ENCODE data around the gene ILRUN.
A peak's percentile ranks its signal among the peaks of the same experiment; 100 is the strongest.
"Not testable (repeated sequence)": the region's sequence is repeated elsewhere in the genome, so short reads cannot be mapped to it uniquely, and the experiment has no call there.

Gene ILRUN

DNA sequence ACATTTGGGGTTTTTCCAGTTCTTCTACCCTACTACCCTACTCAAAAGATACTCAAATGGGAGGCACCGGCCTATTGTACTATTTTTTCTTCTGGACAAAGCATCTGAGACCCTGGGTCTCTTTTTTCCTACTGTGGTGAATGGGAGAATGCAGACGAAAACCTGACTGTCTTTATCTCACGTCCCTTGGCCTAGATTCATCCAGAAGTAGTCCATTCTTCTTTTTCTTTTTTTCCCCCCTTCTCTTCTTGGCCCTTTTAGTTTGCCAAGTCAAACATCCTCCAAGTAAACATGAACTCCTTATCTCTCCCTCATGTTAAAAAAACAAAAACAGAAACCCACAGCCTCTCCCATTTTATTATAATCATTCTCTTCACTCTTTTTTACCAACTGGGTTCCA, 8.7 kb upstream of the ILRUN start:
- no peak overlapping the region for H3K4me3 ChIP-seq (ENCODE audit: low read length)
- DNase-seq (ENCODE audit: low read depth, low spot score) = no peak

DNA sequence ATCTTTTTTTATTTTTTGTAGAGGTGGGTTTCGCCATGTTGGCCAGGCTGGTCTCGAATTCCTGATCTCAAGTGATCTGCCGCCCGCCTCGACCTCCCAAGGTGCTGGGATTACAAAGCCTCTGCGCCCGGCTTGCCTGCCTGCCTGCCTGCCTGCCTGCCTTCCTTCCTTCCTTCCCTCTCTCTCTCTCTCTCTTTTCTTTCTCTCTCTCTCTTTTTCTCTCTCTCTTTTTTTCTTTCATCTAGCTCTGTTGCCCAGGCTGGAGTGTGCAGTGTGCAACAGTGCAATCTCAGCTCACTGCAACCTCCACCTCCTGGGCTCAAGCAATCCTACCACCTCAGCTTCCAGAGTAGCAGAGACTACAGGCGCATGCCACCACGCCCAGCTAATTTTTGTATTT, 4.6 kb upstream of the ILRUN start:
- H3K4me3 ChIP-seq (ENCODE audit: low read length) = no peak overlapping the region
- no peak for DNase-seq (ENCODE audit: low read depth, low spot score)

DNA sequence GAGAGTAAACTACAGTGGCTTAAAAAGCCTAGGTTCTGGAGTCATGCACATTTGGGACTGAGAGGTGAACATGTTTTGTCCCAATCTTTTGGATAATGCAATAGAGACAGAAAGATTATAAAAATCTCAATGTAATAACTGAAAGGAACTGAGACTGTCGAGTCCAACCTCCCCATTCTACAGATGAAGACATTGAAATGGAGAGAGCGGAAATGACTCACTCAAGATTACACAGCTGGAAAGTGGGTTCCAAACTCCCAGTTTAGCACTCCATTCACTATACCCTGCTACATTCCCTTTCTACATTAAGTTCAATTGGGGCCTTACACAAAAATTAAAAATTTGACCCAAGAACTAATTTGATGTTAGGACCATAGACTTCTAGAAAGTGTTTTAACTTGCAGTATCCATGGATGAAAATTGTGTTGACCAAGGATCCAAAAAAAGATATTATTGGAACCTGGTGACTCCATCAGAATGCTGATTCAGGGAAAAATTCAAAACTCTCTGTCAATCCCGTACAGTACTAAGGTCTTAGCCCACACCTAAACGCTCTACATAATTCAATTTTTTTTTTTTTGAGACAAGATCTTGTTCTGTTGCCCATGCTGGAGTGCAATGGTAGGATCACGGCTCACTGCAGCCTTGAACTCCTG, 1.5 kb upstream of the ILRUN start:
- no peak for DNase-seq (ENCODE audit: low read depth, low spot score)
- H3K4me3 ChIP-seq (ENCODE audit: low read length) = no peak overlapping the region

DNA sequence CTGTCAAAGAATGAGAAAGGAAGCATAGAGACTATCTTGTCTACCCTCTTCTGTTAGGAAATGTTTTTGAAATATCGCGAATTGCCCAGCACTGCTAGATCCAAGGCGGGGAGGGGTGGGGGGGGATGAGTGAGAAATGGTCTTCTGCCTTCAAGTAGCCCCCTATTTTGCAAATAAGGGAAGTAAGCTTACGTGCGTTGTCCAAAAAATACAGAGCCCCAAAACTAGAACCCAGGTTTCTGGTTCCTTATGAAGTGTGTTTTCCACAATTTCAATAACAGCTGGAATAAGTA, 923 bp upstream of the ILRUN start:
- H3K4me3 ChIP-seq (ENCODE audit: low read length) = peak overlapping the region; percentile 96
- no peak for DNase-seq (ENCODE audit: low read depth, low spot score)

DNA sequence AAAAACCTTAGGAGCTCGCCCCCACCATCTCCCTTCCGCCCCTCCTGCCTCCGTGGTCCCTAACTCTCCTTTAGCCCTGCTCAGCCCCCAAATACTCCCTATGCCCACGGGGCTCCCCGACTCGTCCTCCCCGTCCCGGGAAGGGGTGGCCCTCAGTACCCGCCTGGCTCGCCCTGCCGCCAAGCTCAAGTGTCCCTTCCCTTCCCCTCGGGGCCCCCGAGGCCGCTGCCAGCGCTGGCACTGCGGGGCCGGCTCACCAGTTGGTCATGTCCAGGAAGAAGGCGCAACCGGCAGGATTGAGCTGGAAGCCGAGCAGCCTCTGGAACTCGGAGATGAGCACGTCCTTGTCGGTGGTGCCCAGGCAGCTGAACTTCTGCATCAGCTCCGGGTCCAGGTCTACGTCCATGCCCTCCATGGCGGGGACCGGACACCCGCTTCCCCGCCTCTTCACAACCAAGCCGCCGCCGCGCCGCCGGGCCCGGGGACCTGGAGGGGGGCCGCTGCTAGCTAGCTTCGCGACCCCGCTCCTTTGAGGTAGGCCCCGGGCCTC, 303 bp downstream of the ILRUN start:
- no peak for DNase-seq (ENCODE audit: low read depth, low spot score)
- peak overlapping the region; percentile 88 for H3K4me3 ChIP-seq (ENCODE audit: low read length)

DNA sequence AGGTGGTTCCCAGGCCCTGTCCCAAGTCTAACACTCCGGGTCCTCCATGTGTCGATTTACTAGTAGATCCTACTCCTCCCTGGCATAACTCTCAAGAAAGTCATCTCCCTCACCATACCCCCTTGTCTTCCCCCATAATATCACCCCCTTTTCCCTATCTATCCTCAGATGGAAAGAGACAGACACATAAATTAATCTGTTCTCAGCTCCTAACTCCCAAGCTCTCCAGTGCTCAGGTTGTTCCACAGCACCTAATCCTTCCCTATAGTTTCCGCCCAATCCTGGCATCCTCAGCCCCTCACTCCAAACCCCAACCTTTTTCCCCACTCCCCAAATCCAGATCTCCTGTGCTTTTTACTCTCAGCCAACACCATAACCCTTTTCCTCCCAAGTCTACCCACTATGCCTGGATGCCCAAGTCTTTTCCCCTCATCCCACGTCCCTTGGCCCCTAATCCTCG, 808 bp downstream of the ILRUN start:
- peak overlapping the region; percentile 88 for H3K4me3 ChIP-seq (ENCODE audit: low read length)
- DNase-seq (ENCODE audit: low read depth, low spot score) = no peak

DNA sequence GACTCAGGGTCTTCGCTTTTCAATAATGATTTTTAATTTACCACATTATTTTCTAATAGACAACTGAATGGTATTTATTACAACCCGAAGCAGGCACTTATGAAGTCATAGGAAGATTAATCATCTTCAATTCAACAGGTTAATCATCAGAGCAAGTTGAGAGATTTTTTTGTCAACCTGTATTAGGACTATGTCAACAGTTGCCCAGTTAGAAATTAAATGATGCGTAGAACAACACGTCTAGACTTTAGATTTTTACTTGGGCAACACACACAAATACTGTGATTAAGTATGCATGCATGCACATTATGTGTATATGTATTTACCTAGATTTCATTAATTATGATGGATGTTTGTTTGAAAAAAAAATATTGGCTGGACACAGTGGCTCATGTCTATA, 4.3 kb downstream of the ILRUN start:
- H3K4me3 ChIP-seq (ENCODE audit: low read length) = no peak overlapping the region
- no peak for DNase-seq (ENCODE audit: low read depth, low spot score)

DNA sequence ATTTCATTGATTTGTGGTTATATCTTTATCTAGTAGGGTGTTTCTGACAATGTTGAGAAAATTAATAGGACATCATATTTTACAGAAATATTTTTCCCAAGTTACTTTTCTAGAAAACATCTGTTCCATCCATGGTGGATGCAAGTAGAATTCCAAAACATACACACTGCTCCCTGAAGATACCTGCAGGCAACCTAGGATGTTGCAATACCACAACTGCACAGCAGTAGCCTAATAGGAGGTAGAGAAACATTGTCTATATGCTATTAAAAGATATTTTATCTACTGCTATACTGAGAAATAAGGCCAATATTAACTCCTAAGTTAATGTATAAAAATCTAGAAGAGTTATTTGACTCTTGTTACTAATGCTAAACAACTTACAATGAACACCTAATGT, 6.8 kb downstream of the ILRUN start:
- DNase-seq (ENCODE audit: low read depth, low spot score) = no peak
- H3K4me3 ChIP-seq (ENCODE audit: low read length) = no peak overlapping the region

DNA sequence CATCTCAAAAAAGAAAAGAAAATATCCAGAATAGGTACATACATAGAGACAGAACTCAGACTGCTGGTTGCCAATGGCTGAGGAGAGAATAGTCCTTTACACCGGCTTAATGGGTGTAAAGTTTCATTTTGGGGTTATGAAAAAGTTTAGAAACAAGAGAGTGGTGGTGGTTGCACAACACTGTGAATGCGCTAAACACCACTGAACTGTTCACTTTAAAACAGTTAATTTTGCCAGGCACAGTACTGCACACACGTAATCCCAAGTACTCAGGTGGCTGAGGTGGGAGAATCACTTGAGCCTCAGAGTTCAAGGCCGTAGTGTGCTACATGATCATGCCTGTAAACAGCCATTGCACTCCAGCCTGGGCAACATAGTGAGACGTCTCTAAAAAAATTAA, 7.6 kb downstream of the ILRUN start:
- no peak for DNase-seq (ENCODE audit: low read depth, low spot score)
- H3K4me3 ChIP-seq (ENCODE audit: low read length) = no peak overlapping the region

DNA sequence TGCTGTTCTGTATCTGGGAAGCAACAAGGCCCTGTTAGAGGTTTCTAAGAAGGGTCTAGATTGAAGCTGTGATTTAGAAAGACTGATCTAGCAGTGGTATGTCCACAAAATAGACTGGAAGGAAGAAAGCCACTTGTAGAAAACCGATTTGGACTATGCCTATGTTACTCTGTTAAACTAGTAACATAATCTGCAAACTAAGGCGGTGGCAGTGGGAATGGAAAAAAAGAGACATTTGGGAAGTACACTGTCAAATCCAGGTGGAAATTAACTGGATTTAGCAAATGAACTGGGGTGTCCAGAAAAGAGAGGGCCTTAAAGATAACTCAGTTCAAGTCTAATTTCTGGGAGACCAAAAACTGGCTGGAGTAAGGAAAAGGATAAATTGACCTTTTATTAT, 11.6 kb downstream of the ILRUN start:
- DNase-seq (ENCODE audit: low read depth, low spot score) = no peak
- H3K4me3 ChIP-seq (ENCODE audit: low read length) = no peak overlapping the region

DNA sequence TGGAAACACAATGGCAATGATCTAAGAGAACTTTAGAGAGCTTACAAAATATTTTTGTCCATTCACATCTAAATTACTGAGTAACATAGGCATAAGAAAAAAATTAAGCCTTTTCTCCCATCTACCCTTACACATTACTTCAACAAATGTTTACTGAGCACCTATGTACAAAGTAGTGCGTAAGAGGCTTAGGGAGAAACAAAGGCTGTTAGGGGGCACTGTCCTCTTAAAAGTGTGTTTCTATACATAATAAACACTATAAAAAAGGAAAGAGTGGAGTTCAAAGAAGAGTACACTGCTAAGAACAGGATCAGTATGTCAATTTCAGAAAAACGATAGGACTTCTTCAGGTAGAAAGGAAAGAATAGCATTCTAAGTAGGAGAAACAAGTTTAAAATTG, 12.2 kb downstream of the ILRUN start:
- no peak for DNase-seq (ENCODE audit: low read depth, low spot score)
- H3K4me3 ChIP-seq (ENCODE audit: low read length) = no peak overlapping the region

DNA sequence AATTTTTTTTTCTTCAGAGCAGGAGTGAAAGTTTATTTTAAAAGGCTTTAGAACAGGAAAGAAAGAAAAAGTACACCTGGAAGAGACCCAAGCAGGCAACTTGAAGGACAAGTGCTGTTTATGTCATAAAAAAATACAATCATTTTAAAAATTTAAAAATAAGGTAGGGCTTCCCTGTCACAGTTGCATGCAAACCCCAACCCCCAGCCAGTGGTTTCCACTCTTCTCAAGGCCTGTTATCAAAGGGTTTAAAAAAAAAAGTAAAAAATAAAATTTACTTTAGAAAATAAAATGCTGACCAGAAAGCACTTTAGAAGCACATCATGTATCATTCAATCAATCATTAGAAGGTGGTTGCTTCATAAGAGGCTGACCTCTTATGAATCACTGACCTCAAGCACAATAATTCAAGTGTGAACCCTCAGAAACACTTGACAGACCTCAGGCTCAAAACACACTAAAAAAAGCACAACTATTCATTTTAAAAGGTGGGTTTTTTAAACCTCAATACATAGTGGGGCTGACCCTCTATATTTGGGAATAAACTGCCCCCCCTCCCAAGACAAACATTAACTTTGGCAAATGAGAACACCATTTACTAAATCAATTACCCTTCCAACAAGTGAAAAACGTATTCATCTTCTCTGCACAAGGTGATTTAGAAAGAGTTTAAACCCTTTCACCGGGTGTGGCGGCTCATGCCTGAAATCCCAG, 15.6 kb downstream of the ILRUN start:
- DNase-seq (ENCODE audit: low read depth, low spot score) = no peak
- H3K4me3 ChIP-seq (ENCODE audit: low read length) = no peak overlapping the region

DNA sequence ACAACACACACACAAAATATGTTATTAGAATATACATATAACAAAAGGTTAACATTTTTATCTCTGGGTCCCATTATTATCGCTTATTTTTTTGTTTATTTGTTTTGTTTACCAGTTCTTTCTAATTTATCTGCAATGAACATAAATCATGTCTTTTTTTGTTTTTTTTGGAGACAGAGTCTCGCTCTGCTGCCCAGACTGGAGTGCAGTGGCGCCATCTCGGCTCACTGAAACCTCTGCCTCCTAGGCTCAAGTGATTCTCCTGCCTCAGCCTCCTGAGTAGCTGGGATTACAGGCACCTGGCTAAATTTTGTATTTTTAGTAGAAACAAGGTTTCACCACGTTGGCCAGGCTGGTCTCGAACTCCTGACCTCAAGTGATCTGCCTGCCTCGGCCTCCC, 16.3 kb downstream of the ILRUN start:
- not testable (repeated sequence) for DNase-seq (ENCODE audit: low read depth, low spot score); H3K4me3 ChIP-seq (ENCODE audit: low read length)

DNA sequence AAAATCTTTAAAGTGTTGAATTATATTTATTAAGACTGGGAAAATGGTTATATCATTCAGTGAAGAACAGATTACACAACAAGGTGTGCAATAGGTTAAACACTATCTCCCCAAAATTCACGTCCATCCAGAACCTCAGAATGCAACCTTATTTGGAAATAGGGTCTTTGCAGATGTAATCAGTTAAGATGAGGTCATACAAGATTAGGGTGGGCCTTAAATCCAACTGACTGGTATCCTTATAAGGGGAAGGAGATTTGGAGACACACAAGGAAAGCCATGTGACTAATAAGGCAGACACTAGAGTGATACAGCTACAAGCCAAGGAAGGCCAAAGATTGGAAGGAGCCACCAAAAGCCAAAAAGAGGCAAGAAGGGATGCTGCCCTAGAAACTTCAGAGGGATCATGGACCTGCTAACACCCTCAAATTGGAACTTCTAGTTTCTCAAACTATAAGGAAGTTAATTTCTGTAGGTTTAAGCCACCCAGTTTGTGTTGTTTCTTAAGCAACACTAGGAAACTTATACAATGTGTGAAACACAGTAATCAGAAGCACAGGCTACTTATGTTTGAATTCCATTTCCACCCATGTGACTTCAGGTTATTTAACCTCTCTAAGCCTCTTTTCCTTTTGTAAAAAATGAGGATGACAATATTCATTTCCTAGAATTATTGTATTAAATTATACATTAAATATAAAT, 16.9 kb downstream of the ILRUN start:
- no peak for DNase-seq (ENCODE audit: low read depth, low spot score)
- no peak overlapping the region for H3K4me3 ChIP-seq (ENCODE audit: low read length)

DNA sequence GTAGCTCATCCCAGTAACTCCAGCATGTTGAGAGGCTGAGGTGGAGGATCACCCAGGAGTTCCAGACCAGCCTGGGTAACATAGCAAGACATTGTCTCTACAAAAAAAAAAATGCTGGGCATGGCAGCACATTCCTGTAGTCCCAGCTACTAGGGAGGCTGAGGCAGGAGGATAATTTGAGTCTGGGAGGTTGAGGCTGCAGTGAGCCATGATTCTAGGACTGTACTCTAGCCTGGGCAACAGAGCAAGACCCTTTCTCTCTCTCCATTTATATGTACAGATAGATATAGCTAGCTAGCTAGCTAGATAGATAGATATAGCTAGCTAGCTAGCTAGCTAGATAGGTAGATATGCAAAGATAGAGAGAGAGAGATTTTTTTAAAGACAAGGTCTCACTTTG, 20.4 kb downstream of the ILRUN start:
- no peak for DNase-seq (ENCODE audit: low read depth, low spot score)
- H3K4me3 ChIP-seq (ENCODE audit: low read length) = no peak overlapping the region

DNA sequence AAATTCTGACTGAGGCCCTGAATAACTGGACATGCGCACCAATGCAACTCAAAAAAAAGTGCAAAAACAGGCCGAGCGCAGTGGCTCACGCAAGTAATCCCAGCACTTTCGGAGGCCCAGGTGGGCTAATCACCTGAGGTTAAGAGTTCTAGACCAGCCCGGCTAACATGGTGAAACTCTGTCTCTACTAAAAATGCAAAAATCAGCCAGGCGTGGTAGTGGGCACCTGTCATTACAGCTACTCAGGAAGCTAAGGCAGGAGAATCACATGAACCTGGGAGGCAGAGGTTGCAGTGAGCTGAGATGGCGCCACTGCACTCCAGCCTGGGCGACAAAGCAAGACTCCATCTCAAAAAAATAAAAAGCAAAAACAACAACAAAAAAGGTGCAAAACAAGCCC, 21.6 kb downstream of the ILRUN start:
- not testable (repeated sequence) for DNase-seq (ENCODE audit: low read depth, low spot score); H3K4me3 ChIP-seq (ENCODE audit: low read length)

DNA sequence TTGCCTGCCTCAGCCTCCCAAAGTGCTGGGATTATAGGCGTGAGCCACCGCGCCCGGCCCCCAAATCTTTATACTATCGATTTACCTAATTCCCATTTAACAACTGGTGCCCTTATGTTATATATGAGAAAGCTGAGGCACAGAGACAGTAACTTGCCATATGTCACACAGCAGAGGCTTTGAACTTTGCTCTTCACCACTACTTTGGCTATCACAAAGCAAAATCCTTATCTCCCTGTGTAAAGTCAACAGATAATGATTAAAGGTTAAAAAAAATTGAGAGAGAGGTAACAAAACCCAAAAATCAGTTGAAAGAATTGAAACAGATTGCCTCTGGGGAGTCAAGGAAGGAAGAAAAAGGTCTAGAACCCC, 22.3 kb downstream of the ILRUN start:
- DNase-seq (ENCODE audit: low read depth, low spot score) = peak; percentile 46
- H3K4me3 ChIP-seq (ENCODE audit: low read length) = no peak overlapping the region

DNA sequence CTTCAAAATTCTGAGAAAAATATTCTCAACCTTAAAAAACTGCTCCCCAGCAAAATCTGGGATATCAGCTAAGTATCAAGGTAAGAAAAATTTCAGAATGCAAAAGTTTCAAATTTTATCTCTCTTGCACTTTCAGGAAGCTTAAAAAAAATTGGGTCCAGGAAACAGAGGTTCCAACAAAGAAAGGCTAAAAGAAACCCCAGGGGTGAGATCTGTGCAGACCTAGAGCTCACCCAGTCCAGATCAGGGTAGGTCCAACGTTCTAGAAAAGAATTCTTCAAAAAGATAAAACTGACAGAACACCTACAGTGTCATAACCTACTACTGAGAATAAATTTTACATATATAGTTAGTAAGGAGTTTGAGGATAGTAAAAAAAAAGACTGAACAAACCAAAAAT, 23.5 kb downstream of the ILRUN start:
- no peak for DNase-seq (ENCODE audit: low read depth, low spot score)
- H3K4me3 ChIP-seq (ENCODE audit: low read length) = no peak overlapping the region

DNA sequence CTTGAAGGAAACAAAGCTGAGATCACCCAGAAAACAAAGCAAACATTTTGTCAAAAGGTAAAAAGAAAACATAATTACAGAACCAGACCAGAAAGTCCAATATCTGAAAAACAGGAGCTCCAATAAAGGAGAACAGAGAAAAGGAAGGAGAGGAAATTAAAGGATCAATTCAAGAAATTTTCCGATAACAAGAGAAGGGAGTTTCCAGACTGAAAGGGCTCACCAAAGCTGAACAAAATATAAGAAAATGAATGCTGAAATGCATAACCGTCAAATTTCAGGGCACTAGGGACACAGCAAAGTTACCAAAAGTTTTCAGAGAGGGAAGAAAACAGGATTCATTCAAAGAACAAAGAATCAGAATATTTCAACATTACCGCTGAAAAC, 23.9 kb downstream of the ILRUN start:
- DNase-seq (ENCODE audit: low read depth, low spot score) = no peak
- no peak overlapping the region for H3K4me3 ChIP-seq (ENCODE audit: low read length)

DNA sequence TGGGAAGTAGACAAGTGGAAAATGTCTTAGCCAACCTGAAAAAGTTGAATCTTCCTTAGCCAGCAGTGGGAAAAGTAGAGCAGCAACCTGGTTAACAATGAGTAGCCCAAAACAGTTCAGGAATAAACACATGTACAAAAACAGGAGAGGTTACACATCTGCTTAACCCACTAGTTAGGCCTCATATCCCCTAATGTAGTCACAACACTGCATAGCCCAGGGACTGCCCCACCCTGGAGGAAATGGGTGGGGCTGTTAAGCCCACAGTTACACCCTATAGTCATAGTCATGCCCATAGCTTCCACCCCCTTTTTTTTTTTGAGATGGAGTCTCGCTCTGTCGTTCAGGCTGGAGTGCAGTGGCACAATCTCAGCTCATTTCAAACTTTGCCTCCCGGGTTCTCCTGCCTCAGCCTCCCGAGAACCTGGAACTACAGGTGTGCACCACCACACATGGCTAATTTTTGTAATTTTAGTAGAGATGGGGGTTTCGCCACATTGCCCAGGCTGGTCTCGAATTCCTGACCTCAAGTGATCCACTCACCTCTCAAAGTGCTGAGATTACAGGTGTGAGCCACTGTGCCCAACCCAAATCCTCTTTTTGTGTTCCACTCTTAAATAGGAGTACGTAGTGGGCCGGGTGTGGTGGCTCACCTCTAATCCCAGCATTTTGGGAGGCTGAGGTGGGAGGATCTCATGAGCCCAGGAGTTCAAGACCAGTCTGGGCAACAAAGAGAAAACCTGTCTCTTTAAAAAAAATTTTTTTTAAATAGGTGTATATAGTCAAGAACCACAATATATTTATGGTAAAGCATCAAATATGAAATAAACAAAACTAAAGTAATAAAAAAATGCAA, 24.5 kb downstream of the ILRUN start:
- no peak overlapping the region for H3K4me3 ChIP-seq (ENCODE audit: low read length)
- peak; percentile 57 for DNase-seq (ENCODE audit: low read depth, low spot score)
